Peyer's patch (tissue), 4 donors: ENCODE results near the gene LRRC8C.

Experiments used
- POLR2A ChIP-seq, 2 donors: fragments of 450-650 bp; IDR thresholded peaks; one replicate each; pipeline ENCODE4 v1.5.1; 2017; ENCODE audit warnings: antibody characterized with exemption in 2 of 2, mild to moderate bottlenecking in 2 of 2, moderate library complexity in 2 of 2
- TF ChIP-seq, protein P1 (sequence below), 6 experiments: fragments of 450-650 bp in 4 of 6; fragments of 200-600 bp in 2 of 6; sonication (generic) in 1 of 6; IDR thresholded peaks; one replicate each; pipeline ENCODE4 v1.5.1; 2017 to 2019; ENCODE audit warnings: antibody characterized with exemption in 6 of 6, mild to moderate bottlenecking in 3 of 6, moderate library complexity in 1 of 6

- TF ChIP-seq, protein P1, sequence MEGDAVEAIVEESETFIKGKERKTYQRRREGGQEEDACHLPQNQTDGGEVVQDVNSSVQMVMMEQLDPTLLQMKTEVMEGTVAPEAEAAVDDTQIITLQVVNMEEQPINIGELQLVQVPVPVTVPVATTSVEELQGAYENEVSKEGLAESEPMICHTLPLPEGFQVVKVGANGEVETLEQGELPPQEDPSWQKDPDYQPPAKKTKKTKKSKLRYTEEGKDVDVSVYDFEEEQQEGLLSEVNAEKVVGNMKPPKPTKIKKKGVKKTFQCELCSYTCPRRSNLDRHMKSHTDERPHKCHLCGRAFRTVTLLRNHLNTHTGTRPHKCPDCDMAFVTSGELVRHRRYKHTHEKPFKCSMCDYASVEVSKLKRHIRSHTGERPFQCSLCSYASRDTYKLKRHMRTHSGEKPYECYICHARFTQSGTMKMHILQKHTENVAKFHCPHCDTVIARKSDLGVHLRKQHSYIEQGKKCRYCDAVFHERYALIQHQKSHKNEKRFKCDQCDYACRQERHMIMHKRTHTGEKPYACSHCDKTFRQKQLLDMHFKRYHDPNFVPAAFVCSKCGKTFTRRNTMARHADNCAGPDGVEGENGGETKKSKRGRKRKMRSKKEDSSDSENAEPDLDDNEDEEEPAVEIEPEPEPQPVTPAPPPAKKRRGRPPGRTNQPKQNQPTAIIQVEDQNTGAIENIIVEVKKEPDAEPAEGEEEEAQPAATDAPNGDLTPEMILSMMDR (IDR thresholded peaks at IDR 0.05): no peak
- TF ChIP-seq POLR2A (IDR thresholded peaks at IDR 0.05): no peak
Observed at GRCh38 chr1:89753761-89754160, 120.8 kb downstream of the LRRC8C start.
